SHP77 (cell line): ENCODE results near the gene CSRNP3.

Source experiments
- DNase-seq, 2 experiments: peaks; one replicate each; lab custom pipeline; 2025; lab: John Stamatoyannopoulos, UW

The CSRNP3 gene

GRCh38 chr2:165469417-165469816 is at the start of gene CSRNP3:
Gene CSRNP3, plus strand, starts transcription at chr2:165469698. Its CDS starts 125,368 bp downstream, at chr2:165595066.
- peak; percentile 79 to 86 for DNase-seq

DNA sequence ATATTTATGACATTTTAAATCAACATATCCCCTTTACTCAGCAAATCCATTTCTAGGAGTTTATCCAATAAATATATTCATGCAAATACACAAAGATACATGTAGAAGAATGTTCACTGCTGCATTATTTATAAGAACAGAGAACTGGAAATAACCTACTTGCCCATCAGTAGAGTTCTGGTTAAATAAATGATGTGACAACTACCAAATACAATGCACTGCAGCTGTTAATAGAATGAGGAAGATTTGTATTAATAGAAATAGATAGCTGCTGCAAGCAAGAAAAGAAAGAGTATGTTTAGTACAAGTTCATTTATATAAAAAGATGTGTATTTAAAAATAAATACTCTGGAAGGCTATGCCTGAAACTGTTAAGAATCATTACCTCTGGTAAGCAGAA is 49.3 kb upstream of the CSRNP3 start:
- DNase-seq: no peak

DNA sequence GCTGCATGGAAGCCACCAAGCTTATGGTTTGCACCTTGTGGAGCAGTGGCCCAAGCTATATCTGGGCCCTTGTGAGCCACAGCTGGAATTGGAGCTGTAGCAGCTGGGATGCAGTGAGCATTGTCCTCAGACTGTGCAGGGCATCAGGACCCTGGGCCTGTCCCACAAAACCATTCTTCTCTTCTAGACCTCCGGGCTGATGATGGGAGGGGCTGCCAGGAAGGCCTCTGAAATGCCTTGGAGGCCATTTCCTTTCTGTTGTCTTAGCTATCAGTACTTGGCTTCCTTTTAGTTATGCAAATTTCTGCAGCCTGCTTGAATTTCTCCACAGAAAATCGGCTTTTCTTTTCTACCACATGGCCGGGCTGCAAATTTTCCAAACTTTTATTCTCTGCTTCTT is 46.4 kb upstream of the CSRNP3 start:
- DNase-seq: no peak

DNA sequence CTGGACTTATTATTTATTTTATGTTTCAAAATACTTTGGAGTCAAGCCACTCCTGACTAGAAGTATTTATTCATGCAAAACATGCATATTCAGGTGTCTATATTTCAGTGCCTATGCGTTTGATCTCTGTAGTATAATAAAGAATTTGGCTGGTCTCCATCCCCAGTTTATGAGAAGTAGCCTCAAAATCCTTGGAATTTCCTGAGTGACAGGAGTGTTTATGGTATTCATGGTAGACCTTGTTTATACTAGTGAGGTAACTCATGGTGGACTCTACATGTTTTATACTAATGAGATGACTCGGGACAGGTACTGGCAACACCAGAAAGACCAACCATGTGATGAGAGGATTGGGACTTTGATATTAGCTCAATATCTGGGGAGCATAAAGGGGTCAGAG is 43.9 kb upstream of the CSRNP3 start:
- no peak for DNase-seq

DNA sequence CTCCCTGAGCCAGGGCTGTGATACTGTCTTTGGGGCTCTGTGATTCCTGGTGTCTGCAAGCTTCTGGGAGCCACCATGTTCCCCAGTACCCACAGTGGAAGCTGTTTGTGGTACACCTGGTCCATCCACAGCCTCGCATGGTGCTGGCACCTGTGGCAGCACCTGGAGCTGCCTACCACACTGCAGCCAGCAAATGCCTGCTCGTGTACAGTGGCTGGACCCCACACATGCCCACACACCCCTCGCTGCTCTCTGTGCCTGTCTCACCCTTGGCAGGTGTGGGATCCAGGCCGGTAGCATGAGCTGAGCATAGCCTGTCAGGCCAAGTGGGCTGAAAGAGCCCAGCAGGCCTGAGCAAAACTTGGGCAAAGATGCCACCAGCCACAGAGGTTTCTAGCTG is 41.8 kb upstream of the CSRNP3 start:
- DNase-seq: no peak

- DNase-seq: no peak
These were observed 40.6 kb upstream of the CSRNP3 start for GRCh38 chr2:165428926-165429325.

GRCh38 chr2:165431014-165431413 is 38.5 kb upstream of the CSRNP3 start:
- DNase-seq: no peak

- no peak for DNase-seq
These were observed 37.1 kb upstream of the CSRNP3 start for GRCh38 chr2:165432234-165432966.

DNA sequence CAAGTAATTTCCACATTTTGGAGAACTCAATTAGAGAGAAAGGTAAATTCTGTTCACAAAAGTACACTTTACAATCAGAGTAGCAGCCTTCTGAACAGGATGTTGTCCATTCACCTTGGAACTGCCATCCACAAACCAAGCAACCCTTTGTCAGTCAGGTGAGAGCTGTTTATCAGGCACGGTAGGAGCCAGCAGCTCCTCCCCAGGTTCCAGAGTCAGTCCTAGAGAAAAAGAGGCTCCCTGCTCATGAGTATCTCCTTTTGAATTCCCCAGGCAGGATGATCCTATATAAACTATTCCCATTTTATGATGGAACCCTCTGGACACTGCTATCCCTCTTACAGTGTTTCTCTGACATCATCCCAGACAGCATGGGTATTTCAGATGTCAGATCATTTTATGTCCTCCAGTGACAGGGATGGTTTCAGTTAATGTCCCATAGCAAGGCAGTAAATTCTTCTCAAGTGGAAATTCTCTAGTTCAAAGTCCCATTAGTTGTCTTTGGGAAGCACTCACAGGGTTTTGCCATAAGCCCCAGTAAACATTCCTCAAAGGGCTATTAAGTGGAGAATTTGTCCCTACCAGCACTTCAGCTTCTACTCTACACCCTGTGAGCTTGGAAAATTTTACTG is 34.5 kb upstream of the CSRNP3 start:
- no peak for DNase-seq

- DNase-seq: no peak
These were observed 33.9 kb upstream of the CSRNP3 start for GRCh38 chr2:165435611-165436010.

DNA sequence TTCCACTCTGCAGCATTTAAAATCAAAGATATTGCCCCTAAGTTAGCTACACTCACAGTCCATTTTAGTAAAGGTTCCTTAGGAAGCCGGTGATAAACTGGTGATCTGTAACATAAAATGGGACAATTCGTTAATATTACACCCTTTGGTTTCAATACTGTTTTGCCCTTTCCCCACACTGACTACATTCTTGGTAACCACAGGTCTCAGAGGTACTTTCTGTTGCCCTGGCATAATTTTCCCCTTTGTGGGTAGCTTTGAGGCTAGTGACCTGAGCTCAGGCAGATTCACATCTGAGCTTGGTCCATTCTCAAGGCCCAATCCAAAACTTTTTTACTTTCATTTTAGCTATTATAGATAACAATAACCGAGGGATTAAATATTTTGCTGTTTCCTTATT is 32.9 kb upstream of the CSRNP3 start:
- DNase-seq: no peak

- DNase-seq: no peak
These were observed 29.1 kb upstream of the CSRNP3 start for GRCh38 chr2:165440367-165440766.

GRCh38 chr2:165443511-165443910 is 26.0 kb upstream of the CSRNP3 start:
- no peak for DNase-seq

GRCh38 chr2:165448406-165448805 is 21.1 kb upstream of the CSRNP3 start:
- DNase-seq: no peak

GRCh38 chr2:165450156-165450555 is 19.3 kb upstream of the CSRNP3 start:
- no peak for DNase-seq

- no peak for DNase-seq
These were observed 17.2 kb upstream of the CSRNP3 start for GRCh38 chr2:165452327-165452726.

DNA sequence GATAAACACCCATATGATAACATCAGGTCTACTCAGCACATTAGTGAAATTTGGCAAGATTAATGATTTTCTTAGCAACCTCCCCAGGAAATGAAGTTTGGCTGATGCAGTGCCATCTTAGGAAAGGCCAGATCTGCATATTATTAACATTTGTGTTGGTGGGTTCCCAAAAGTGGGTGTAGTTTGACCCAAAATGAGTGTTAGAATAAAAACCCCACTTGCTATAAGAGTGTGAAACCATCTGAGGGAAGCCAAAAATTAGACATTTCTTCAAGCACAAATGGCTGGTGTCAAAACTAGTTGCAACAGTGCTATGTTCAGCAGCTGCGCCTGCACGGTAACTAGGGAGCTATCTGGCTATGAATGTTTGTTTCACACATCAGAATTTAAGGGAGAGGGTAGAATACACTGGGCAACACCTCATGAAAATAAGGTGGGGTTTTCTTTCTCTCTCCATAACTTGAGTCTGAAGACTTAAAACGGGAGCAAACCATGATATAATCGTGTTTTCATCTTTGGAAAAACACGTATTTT is 15.9 kb upstream of the CSRNP3 start:
- DNase-seq: no peak

GRCh38 chr2:165454905-165455304 is 14.6 kb upstream of the CSRNP3 start:
- DNase-seq: no peak

- no peak for DNase-seq
These were observed 13.5 kb upstream of the CSRNP3 start for GRCh38 chr2:165456027-165456426.

DNA sequence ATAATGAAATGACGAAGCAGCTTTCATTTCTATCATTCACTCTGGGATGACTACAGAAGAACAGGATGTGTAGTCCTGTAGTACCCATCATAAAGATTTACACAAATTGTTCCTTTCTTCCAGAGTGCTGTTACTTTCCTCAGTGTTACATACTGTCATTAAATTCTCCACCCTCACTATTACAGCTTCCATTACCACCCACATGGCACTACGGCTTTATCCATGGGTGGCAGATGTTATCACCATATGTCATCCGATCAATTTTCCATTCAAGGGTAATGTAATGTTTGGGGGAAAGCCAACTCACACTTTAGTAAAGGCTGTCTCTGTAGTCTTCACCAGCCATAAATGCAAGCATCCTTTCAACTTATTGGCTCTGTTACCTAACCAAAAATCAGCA is 7.1 kb upstream of the CSRNP3 start:
- DNase-seq: peak; percentile 41 to 43

DNA sequence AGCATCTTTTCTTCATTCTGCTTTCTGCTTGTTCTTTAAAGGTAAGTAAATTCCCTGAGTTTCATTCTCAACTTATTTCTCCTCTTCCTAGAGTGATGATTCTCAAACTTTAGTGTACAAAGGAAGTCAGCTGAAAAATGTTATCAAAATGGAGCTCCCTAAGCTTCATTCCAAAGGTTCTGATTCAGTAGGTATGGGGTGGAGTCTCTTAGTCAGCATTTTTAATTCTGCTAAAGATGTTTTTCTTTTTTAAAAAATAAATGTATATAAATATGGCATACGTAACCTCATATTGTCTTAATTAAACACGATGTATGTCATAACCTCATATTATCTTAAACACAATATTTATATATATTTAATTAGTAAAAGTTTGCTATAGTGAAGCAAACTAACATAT is 3.1 kb upstream of the CSRNP3 start:
- no peak for DNase-seq

DNA sequence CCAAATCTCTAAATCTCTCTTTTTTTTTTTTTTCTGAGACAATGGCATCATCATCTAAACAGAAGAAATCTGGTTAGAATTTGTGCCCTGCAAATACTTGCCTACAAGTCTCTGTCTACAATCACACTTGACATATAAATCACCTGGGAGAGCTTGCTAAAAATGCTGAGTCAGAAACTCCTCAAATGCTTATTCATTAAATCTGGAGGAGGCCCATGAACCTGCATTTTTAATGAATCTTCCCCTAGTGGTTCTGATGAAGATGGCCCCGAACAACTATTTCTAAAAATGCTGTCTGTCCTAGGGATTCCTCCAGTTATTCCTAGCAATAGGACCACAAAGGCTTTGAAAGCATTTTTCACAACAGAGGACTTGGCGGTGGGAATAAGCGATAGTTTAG is 1.6 kb upstream of the CSRNP3 start:
- DNase-seq: no peak

DNA sequence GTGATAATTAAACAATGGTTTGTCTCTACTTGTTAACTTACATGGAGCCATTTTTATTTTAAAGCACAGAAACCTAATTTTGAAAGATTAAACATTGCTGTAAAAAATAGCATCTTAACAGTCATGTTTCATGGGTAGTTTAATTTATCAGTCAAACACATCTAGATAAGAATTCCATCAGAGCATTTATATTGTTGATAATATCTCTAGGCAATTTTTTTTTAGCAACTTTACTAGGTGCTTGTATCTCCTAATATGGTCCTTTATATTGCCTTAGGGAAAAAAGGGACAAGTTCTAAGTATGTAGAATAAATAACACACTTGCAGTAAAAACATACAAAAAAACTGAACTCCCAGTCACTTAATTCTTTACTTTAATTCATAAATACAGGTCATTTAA is 863 bp downstream of the CSRNP3 start:
- DNase-seq: no peak
